ENCODE results near the gene TCEA2. TPM values are rescaled to one million over a fixed set of nuclear protein-coding genes. Genes with fewer than 3 reads are reported as not detected.

TCEA2 gene
- total RNA-seq, 1 donor from 2014 or later: 73.1 TPM

- H3K27me3 Mint-ChIP-seq (ENCODE audit: unreplicated experiment): no peaks in the 10 kb centered on the region
- no peak overlapping the region for H3K27ac Mint-ChIP-seq (ENCODE audit: unreplicated experiment)
- H3K4me1 Mint-ChIP-seq (ENCODE audit: unreplicated experiment): peaks cover 33% of the 10 kb centered on the region
- no peak for TF ChIP-seq CTCF (IDR thresholded peaks at IDR 0.05)
- peak overlapping the region; percentile 44 for H3K4me3 Mint-ChIP-seq (ENCODE audit: unreplicated experiment)
- H3K9me3 Mint-ChIP-seq (ENCODE audit: unreplicated experiment): no peaks in the 10 kb centered on the region
- DNase-seq (ENCODE audit: extremely low spot score, unreplicated experiment): no peak
- no peaks in the 10 kb centered on the region for H3K36me3 Mint-ChIP-seq (ENCODE audit: unreplicated experiment)
Observed at GRCh38 chr20:64050261-64051032, 12.6 kb upstream of the TCEA2 start.

GRCh38 chr20:64051033-64051452, 12.0 kb upstream of the TCEA2 start:
- Mint-ChIP-seq H3K36me3 (ENCODE audit: unreplicated experiment) (no peaks in the 10 kb centered on the region), H3K4me1 (ENCODE audit: unreplicated experiment) (peaks cover 33% of the 10 kb centered on the region), H3K27me3 (ENCODE audit: unreplicated experiment) (no peaks in the 10 kb centered on the region), H3K9me3 (ENCODE audit: unreplicated experiment) (no peaks in the 10 kb centered on the region), H3K27ac (ENCODE audit: unreplicated experiment) (no peak overlapping the region), H3K4me3 (ENCODE audit: unreplicated experiment) (no peak overlapping the region)
- DNase-seq (ENCODE audit: extremely low spot score, unreplicated experiment): no peak
- no peak for TF ChIP-seq CTCF (IDR thresholded peaks at IDR 0.05)

- Mint-ChIP-seq H3K36me3 (ENCODE audit: unreplicated experiment) (no peaks in the 10 kb centered on the region), H3K9me3 (ENCODE audit: unreplicated experiment) (no peaks in the 10 kb centered on the region), H3K4me3 (ENCODE audit: unreplicated experiment) (no peak overlapping the region), H3K27me3 (ENCODE audit: unreplicated experiment) (no peaks in the 10 kb centered on the region), H3K27ac (ENCODE audit: unreplicated experiment) (peak overlapping the region; percentile 45), H3K4me1 (ENCODE audit: unreplicated experiment) (peaks cover 33% of the 10 kb centered on the region)
- no peak for TF ChIP-seq CTCF (IDR thresholded peaks at IDR 0.05)
- no peak for DNase-seq (ENCODE audit: extremely low spot score, unreplicated experiment)
Observed at GRCh38 chr20:64051561-64052325, 11.3 kb upstream of the TCEA2 start.

GRCh38 chr20:64052326-64052722, 10.7 kb upstream of the TCEA2 start:
- H3K4me3 Mint-ChIP-seq (ENCODE audit: unreplicated experiment): no peak overlapping the region
- H3K36me3 Mint-ChIP-seq (ENCODE audit: unreplicated experiment): no peaks in the 10 kb centered on the region
- no peaks in the 10 kb centered on the region for H3K9me3 Mint-ChIP-seq (ENCODE audit: unreplicated experiment)
- no peak for TF ChIP-seq CTCF (IDR thresholded peaks at IDR 0.05)
- H3K4me1 Mint-ChIP-seq (ENCODE audit: unreplicated experiment): peaks cover 35% of the 10 kb centered on the region
- H3K27ac Mint-ChIP-seq (ENCODE audit: unreplicated experiment): no peak overlapping the region
- H3K27me3 Mint-ChIP-seq (ENCODE audit: unreplicated experiment): no peaks in the 10 kb centered on the region
- DNase-seq (ENCODE audit: extremely low spot score, unreplicated experiment): no peak
